Keratinocyte (primary cell): ENCODE data around the gene ZNF594.

Experiments used
- EZH2 ChIP-seq: IDR thresholded peaks from one replicate; pipeline ENCODE4 v1.6.1; 2012; ENCODE audit warnings: inconsistent platforms, mild to moderate bottlenecking, low read length, moderate library complexity
- TF ChIP-seq, protein P1 (sequence below), 3 experiments: IDR thresholded peaks in 1 of 3; conservative IDR thresholded peaks in 1 of 3; optimal IDR thresholded peaks in 1 of 3; 2 replicates in 2 of 3; 3 replicates in 1 of 3; pipeline versions ENCODE3 to v1.5.1; 2011; ENCODE audit warnings: low read length in 3 of 3, mild to moderate bottlenecking in 3 of 3, moderate library complexity in 2 of 3, control low read depth in 1 of 3, inconsistent platforms in 1 of 3; ENCODE audit not compliant: insufficient read depth in 2 of 3; ENCODE audit errors: extremely low read depth in 1 of 3

DNA sequence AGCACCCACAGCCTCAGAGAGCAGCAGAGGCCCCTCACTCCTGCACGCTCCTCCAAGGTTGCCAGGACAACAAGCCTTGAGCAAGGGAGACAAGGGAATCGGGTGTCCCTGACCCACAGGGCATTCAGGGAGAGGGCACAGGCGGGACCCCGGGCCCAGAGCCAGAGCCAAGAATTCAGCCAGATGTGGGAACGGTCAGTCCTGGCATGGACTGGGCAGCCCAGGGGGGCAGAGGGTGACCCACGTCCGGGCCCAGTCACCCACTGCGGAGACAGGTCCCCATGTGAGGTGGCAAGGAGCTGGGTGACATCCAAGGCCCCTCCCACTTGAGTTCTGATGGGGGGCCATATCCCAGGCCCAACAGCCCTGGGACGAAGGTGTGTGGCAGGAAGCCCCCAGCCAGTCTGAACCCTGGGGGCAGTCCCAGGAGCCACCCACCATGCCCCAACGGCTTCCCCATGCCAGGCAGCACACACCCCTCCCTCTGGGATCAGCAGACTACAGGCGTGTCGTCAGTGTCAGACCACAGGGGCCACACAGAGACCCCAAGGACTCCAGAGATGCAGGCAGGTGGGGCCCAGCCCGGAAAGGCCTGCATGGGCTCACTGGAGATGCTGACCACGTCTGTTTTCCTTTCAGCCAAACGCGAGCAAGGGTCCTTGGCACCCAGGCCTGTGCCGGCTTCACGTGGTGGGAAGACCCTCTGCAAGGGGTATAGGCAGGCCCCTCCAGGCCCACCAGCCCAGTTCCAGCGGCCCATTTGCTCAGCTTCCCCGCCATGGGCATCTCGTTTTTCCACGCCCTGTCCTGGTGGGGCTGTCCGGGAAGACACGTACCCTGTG, 52.8 kb downstream of the ZNF594 start:
- TF ChIP-seq, protein P1, sequence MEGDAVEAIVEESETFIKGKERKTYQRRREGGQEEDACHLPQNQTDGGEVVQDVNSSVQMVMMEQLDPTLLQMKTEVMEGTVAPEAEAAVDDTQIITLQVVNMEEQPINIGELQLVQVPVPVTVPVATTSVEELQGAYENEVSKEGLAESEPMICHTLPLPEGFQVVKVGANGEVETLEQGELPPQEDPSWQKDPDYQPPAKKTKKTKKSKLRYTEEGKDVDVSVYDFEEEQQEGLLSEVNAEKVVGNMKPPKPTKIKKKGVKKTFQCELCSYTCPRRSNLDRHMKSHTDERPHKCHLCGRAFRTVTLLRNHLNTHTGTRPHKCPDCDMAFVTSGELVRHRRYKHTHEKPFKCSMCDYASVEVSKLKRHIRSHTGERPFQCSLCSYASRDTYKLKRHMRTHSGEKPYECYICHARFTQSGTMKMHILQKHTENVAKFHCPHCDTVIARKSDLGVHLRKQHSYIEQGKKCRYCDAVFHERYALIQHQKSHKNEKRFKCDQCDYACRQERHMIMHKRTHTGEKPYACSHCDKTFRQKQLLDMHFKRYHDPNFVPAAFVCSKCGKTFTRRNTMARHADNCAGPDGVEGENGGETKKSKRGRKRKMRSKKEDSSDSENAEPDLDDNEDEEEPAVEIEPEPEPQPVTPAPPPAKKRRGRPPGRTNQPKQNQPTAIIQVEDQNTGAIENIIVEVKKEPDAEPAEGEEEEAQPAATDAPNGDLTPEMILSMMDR (optimal IDR thresholded peaks at IDR 0.05 in 1 of 3, IDR thresholded peaks at IDR 0.05 in 1 of 3, conservative IDR thresholded peaks at IDR 0.05 in 1 of 3; ENCODE audit: extremely low read depth in 1 of 3, insufficient read depth in 2 of 3, low read length in 3 of 3): no peak
- TF ChIP-seq EZH2: no peak
